Neural progenitor cell (in vitro differentiated cells): ENCODE measurements around the gene RETNLB. TPM values are rescaled to one million over a fixed set of nuclear protein-coding genes. Genes with fewer than 3 reads are reported as not detected.

Experiments used
- DNase-seq: peaks from one replicate; pipeline ENCODE4 v3.0.0-alpha.2; 2016; ENCODE audit warnings: low spot score
- H2AFZ ChIP-seq: fragments of 200-600 bp; sonication (generic); replicated peaks from 2 replicates; pipeline ENCODE4 v1.6.1; 2016; ENCODE audit warnings: antibody characterized with exemption
- H3F3A ChIP-seq: fragments of 200-600 bp; sonication (generic); 2 replicates; pipeline ENCODE4 v1.6.1; 2016; ENCODE audit warnings: antibody characterized with exemption, low read depth
- H3K27ac ChIP-seq: fragments of 200-600 bp; sonication (generic); 2 replicates; pipeline ENCODE4 v1.5.1; 2016; ENCODE audit warnings: mild to moderate bottlenecking
- H3K27me3 ChIP-seq: fragments of 200-600 bp; sonication (generic); 2 replicates; pipeline ENCODE4 v1.6.1; 2016; ENCODE audit warnings: mild to moderate bottlenecking, moderate library complexity
- H3K36me3 ChIP-seq: fragments of 200-600 bp; sonication (generic); 2 replicates; pipeline ENCODE4 v1.5.1; 2016
- H3K4me1 ChIP-seq: fragments of 200-600 bp; sonication (generic); 2 replicates; pipeline ENCODE4 v1.6.1; 2016; ENCODE audit warnings: mixed run types
- H3K4me2 ChIP-seq: fragments of 200-600 bp; sonication (generic); 2 replicates; pipeline ENCODE4 v1.6.1; 2016
- H3K4me3 ChIP-seq: fragments of 200-600 bp; sonication (generic); 2 replicates; pipeline ENCODE4 v1.5.1; 2016
- H3K79me2 ChIP-seq: fragments of 200-600 bp; sonication (generic); 2 replicates; pipeline ENCODE4 v1.6.1; 2016; ENCODE audit warnings: low read depth
- H3K9ac ChIP-seq: fragments of 200-600 bp; sonication (generic); 2 replicates; pipeline ENCODE4 v1.6.1; 2016
- H3K9me3 ChIP-seq: fragments of 200-600 bp; sonication (generic); 2 replicates; pipeline ENCODE4 v1.5.1; 2016; ENCODE audit warnings: low read depth
- H4K20me1 ChIP-seq: fragments of 200-600 bp; sonication (generic); 2 replicates; pipeline ENCODE4 v1.6.1; 2016; ENCODE audit warnings: low read depth
- H3K27ac Mint-ChIP-seq: 3 replicates; pipeline ENCODE4 v1.8.0; 2021; ENCODE audit warnings: mixed read lengths
- H3K27me3 Mint-ChIP-seq: 2 replicates; pipeline ENCODE4 v1.8.0; 2022; ENCODE audit warnings: low read depth, mild to moderate bottlenecking, inconsistent platforms, moderate library complexity, mixed read lengths; ENCODE audit not compliant: insufficient read depth
- H3K36me3 Mint-ChIP-seq: 3 replicates; pipeline ENCODE4 v1.8.0; 2021; ENCODE audit warnings: mixed read lengths
- H3K4me1 Mint-ChIP-seq: 3 replicates; pipeline ENCODE4 v1.8.0; 2021; ENCODE audit warnings: mixed read lengths
- H3K4me3 Mint-ChIP-seq: 3 replicates; pipeline ENCODE4 v1.8.0; 2021; ENCODE audit warnings: mild to moderate bottlenecking, moderate library complexity, mixed read lengths
- H3K9me3 Mint-ChIP-seq: 3 replicates; pipeline ENCODE4 v1.8.0; 2020; ENCODE audit warnings: mixed read lengths
- EZH2 ChIP-seq: fragments of 200-600 bp; sonication (generic); IDR thresholded peaks from 2 replicates; pipeline ENCODE4 v1.6.1; 2017; ENCODE audit warnings: antibody characterized with exemption, mild to moderate bottlenecking, moderate library complexity
- EZH2phosphoT487 ChIP-seq: fragments of 200-600 bp; sonication (generic); IDR thresholded peaks from 2 replicates; pipeline ENCODE4 v1.6.1; 2017; ENCODE audit warnings: antibody characterized with exemption
- total RNA-seq: library from RNA; depleted of rRNA; stranded (reverse); fragments of >200 nt; gene quantifications from 2 replicates; pipeline ENCODE4 v1.2.3, GENCODE V29; 2015; ENCODE audit warnings: low replicate concordance
- TF ChIP-seq, protein P1 (sequence below): fragments of 200-600 bp; sonication (generic); IDR thresholded peaks from 2 replicates; pipeline ENCODE4 v1.5.1; 2017; ENCODE audit warnings: antibody characterized with exemption, mild to moderate bottlenecking

Gene RETNLB
- total RNA-seq, 1 donor from 2014 or later: not detected

DNA sequence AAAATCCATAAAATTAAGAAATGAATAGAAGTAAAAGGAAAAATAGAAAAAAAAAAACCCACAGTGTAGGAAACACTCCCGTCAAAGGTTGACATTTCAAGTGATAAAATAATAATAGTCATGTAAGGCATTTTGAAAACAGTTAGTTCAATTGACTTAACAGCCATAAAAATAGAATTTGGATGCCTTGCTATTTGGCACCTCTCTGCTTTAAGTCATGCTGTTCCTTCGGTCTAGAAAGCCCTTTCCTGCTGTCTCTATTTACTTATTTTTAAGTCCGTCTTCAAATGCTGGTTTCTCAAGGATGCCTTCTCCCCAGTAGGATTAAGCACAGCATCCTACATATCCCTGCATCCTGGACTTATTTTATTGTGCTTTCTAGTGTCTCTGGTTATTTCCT is 22.3 kb upstream of the RETNLB start:
- TF ChIP-seq EZH2 (no peak), EZH2phosphoT487 (no peak)
- TF ChIP-seq, protein P1, sequence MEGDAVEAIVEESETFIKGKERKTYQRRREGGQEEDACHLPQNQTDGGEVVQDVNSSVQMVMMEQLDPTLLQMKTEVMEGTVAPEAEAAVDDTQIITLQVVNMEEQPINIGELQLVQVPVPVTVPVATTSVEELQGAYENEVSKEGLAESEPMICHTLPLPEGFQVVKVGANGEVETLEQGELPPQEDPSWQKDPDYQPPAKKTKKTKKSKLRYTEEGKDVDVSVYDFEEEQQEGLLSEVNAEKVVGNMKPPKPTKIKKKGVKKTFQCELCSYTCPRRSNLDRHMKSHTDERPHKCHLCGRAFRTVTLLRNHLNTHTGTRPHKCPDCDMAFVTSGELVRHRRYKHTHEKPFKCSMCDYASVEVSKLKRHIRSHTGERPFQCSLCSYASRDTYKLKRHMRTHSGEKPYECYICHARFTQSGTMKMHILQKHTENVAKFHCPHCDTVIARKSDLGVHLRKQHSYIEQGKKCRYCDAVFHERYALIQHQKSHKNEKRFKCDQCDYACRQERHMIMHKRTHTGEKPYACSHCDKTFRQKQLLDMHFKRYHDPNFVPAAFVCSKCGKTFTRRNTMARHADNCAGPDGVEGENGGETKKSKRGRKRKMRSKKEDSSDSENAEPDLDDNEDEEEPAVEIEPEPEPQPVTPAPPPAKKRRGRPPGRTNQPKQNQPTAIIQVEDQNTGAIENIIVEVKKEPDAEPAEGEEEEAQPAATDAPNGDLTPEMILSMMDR: no peak
- Histone ChIP-seq H3K79me2 (no peaks in the 10 kb centered on the region), H3K27ac (no peak overlapping the region), H3K4me1 (no peaks in the 10 kb centered on the region), H2AFZ (no peak overlapping the region), H3F3A (no peaks in the 10 kb centered on the region), H3K9ac (no peak overlapping the region), H3K4me2 (no peak overlapping the region), H3K36me3 (no peaks in the 10 kb centered on the region), H3K27me3 (no peaks in the 10 kb centered on the region), H4K20me1 (no peaks in the 10 kb centered on the region), H3K4me3 (no peak overlapping the region), H3K9me3 (no peaks in the 10 kb centered on the region)
- peaks cover under 1% of the 10 kb centered on the region for H3K27me3 Mint-ChIP-seq
- no peaks in the 10 kb centered on the region for H3K4me1 Mint-ChIP-seq
- H3K4me3 Mint-ChIP-seq: no peak overlapping the region
- H3K27ac Mint-ChIP-seq: no peak overlapping the region
- H3K36me3 Mint-ChIP-seq: no peaks in the 10 kb centered on the region
- DNase-seq: no peak
- no peaks in the 10 kb centered on the region for H3K9me3 Mint-ChIP-seq

DNA sequence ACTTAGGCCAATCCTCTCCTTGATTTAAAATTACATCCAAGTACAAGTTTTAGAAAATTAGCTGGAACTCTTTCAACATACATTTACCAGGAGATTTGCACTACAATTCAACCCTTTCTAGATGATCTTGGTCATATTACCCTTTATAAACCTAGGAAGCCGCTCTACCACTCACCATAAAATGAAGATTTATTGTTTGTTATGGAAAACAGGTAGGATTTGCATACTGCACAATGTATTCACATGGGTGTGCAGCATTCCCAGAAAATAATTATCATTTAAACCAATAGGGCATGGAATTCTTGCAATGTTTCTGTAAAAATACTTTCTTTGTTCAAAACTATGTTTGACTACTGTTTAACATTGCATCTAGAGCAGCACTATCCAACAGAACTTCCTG is 18.4 kb upstream of the RETNLB start:
- no peaks in the 10 kb centered on the region for H3F3A ChIP-seq
- TF ChIP-seq, protein P1: no peak
- TF ChIP-seq EZH2 (no peak), EZH2phosphoT487 (no peak)
- H3K4me2 ChIP-seq: no peak overlapping the region
- peaks cover 8% of the 10 kb centered on the region for H3K4me1 Mint-ChIP-seq
- no peak overlapping the region for H3K9ac ChIP-seq
- H3K27me3 Mint-ChIP-seq: no peaks in the 10 kb centered on the region
- DNase-seq: no peak
- H3K4me3 ChIP-seq: no peak overlapping the region
- H3K36me3 ChIP-seq: no peaks in the 10 kb centered on the region
- no peaks in the 10 kb centered on the region for H3K9me3 Mint-ChIP-seq
- no peaks in the 10 kb centered on the region for H3K27me3 ChIP-seq
- H3K79me2 ChIP-seq: no peaks in the 10 kb centered on the region
- no peak overlapping the region for H3K27ac ChIP-seq
- no peaks in the 10 kb centered on the region for H3K36me3 Mint-ChIP-seq
- no peaks in the 10 kb centered on the region for H4K20me1 ChIP-seq
- H3K4me3 Mint-ChIP-seq: no peak overlapping the region
- H3K9me3 ChIP-seq: no peaks in the 10 kb centered on the region
- no peak overlapping the region for H2AFZ ChIP-seq
- H3K27ac Mint-ChIP-seq: no peak overlapping the region
- H3K4me1 ChIP-seq: peaks cover 5% of the 10 kb centered on the region

DNA sequence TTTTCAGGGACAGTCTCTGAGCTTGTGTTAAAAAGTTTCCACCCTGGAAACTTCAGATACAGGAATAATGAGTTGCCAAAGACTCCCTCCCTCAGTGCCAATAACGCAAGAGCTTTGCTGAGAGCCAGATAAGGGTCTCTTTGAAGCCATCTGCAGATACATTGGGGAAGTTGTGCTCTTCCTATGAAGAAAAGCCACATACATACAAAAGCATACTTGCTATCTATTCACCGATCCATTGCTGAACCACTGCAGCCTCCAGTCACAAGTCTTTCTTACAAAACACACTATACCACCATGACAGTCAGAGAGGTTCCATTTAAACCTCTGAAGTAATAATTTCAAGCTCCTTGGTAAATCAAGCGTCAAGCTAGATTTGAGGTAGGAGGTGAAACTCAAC is 10.0 kb upstream of the RETNLB start:
- no peak for TF ChIP-seq EZH2
- TF ChIP-seq, protein P1: no peak
- TF ChIP-seq EZH2phosphoT487: no peak
- Histone ChIP-seq H2AFZ (no peak overlapping the region), H3K36me3 (no peaks in the 10 kb centered on the region), H3F3A (no peaks in the 10 kb centered on the region), H3K27ac (no peak overlapping the region), H3K27me3 (no peaks in the 10 kb centered on the region), H3K4me1 (peaks cover 6% of the 10 kb centered on the region), H3K4me3 (no peak overlapping the region), H3K4me2 (no peak overlapping the region), H3K79me2 (no peaks in the 10 kb centered on the region), H3K9me3 (no peaks in the 10 kb centered on the region), H4K20me1 (no peaks in the 10 kb centered on the region), H3K9ac (no peak overlapping the region)
- Mint-ChIP-seq H3K27ac (no peak overlapping the region), H3K9me3 (no peaks in the 10 kb centered on the region), H3K27me3 (no peaks in the 10 kb centered on the region), H3K36me3 (no peaks in the 10 kb centered on the region), H3K4me1 (peaks cover 8% of the 10 kb centered on the region), H3K4me3 (no peak overlapping the region)
- DNase-seq: no peak
